GM21526 (cell line): ENCODE data around the gene GRIK4.
"Not testable (repeated sequence)": the region's sequence is repeated elsewhere in the genome, so short reads cannot be mapped to it uniquely, and the experiment has no call there.

ENCODE experiments used
- ATAC-seq: cut with Tn5 transposase; IDR thresholded peaks from one replicate; pipeline ENCODE4 v1.9.1; 2021; ENCODE audit warnings: moderate library complexity; ENCODE audit not compliant: unreplicated experiment, low FRiP score

GRIK4 gene

GRCh38 chr11:120599816-120600420 lies 88.4 kb downstream of the GRIK4 start:
- ATAC-seq = no peak

DNA sequence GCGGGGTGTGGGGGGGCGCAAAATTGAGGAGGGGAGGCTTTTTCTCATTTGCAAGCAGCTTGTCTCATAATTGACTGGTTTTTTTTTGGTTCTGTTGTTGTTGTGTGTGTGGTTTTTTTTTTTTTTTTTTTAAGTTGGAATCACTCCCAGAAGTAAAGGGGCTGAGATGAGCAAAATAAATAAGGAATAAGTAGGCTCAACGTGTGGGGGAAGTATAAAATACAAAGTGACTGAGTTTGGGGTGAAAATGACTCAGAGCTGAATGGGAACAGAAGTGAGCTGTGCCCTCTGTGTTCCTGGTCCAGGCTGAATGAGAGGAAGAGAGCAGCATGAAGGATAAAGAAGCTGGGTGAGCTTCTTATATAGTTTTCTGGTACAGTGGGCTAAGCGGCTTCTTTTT lies 90.0 kb downstream of the GRIK4 start:
- no peak for ATAC-seq

DNA sequence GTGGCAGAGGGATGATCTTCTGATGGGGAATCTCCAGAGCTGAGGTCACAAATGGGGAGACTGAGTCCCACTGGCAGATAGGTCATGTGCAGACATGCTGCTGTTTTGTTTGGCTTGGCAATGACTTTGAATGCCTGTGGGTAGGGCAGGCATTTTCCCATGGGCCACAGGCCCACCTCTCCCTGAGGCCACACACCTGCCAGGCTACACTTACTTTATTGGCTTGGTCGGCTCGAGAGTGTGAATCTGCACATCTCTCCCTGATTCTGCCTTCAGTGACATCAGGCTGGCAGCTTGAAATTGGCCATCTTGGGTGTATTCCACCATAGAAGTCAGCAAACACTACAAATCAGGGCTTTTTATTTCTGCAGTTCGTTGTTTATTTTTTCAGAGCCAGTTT lies 91.5 kb downstream of the GRIK4 start:
- ATAC-seq = no peak

GRCh38 chr11:120605469-120605868 lies 93.9 kb downstream of the GRIK4 start:
- no peak for ATAC-seq

DNA sequence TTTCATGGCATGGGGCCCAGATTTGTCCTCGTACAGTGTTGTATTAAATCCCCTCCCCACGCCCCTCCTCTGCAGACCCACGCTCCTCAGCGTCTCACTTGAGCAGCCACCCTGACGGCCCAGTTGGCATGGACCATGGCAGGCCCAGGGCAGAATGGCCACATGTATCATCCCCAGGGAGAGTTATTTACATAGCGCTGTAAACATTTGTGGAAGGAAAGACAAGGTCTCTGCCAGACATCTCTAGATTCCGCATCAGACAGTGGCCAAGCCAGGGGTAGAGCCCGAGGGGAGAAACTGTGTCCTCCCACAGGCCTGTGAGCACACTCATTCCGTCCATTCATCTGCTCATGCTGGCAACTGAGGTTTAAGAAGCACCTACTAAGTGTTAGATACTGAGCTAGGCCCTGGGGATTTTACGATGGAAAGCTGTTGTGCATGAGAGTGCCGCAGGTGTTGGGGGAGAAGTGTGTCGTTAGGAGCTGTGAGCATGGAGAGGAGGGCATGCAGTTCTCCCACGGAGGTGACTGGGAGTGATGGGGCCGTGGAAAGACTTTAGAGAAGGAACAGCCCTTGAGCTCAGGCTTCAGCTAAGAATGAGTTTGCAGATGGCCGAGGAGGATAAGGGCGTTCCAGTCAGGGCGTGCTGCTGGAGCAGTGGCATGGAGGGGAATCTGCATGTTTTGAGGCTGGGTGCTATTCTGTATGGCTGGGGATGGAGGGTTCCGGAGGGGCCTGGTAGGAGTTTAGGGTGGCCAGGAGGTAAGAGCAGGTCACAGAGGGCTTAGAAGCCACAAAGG lies 94.9 kb downstream of the GRIK4 start:
- no peak for ATAC-seq

DNA sequence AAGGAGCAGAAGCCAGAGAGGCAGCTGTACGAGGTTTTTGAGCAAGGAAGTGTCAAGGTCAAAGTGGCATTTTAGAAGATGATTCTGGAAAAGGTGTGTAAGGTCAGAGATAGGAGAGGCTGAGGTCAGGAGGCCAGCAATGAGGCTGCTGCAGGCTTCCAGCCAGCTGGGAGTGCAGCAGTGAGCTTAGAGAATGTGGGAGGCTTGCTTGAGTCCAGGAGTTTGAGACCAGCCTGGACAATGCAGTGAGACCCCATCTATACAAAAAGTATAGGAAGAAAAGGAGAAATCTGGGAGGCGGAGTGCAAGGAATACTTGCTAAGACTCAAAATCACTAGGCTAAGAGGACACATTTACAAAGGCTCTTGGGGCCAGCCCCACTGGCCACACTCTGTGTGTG lies 96.5 kb downstream of the GRIK4 start:
- no peak for ATAC-seq

DNA sequence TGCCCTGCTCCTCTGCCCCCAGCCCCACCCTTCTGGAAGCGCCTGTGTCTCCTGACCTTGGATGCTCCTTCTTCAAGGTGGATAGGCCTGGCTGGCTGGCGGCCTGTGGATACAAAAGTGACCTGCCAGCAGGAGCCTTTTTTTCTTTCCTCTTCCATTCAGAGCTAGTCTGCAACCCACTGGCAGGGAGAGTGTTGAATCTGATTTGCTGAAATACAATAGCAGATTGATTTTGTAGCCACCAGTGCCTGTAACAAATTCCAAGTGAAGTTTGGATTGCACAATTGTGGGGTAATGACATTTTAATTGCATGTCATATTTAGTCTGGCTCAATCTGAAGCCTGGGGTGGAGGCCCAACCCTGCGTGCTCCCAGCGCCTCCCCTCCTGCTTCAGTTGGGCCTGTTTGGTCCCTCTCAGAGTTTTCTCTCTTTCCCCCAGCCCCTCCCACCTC lies 97.2 kb downstream of the GRIK4 start:
- no peak for ATAC-seq

- no peak for ATAC-seq
Observed at GRCh38 chr11:120610111-120610510, 98.6 kb downstream of the GRIK4 start.

- no peak for ATAC-seq
Observed at GRCh38 chr11:120611581-120611980, 100.0 kb downstream of the GRIK4 start.

DNA sequence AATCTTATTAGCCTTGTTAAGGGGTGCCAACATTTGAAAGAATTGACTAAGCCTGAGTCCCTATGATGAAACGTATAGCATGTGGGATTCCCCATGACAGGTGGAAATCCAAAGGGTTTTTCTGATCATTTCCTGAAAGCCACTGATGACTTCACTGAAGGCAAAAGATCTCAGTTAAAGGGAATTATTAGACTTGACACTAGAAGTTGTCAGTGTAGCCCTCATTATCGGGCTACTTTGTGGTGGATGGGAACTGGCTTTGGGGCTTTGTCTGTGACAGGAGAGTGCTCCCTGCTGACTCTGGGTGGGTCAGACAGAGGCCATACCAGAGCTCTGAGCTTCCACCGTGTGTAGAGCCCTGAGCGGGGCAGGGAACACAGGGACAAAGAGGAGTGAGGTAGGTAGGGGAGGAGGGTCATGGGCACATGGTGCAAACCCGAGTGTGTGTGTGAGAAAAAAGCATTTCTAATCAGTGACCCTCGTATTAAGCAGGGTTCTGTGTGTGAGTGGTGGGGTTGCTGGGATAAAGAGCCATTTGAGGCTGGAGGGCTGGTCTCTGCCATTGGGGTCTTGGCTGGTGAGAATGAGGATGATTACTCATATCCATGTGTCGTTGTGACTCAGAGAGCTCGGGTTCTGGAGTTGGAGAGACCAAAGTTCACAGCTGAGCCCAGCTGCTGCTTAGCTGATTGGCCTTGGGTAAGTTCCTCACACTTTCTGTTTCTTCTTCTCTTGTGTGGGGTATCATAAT lies 101.1 kb downstream of the GRIK4 start:
- ATAC-seq = peak; percentile 85

GRCh38 chr11:120613264-120614226 lies 102.0 kb downstream of the GRIK4 start:
- ATAC-seq = peak; percentile 57

DNA sequence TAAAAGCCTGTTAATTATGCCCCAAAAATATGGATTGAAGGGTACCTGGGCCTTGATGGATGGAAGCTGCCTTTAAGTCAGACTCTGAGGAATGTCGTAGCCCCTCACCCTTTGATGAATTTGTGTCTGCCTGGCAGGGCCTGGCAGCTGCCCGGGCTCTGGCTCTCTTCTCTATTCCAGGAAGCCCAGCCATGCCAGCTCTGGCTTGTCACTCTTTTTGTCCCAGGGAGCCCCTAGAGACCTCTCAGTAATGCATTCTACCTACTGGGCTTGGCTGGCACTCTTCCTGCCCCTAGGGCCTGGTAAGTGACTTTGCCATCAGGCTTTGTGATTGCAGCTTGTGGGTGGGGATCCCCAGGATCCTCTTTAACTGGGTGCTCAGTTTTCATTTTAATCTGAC lies 103.8 kb downstream of the GRIK4 start:
- no peak for ATAC-seq

- no peak for ATAC-seq
Observed at GRCh38 chr11:120618399-120618798, 106.9 kb downstream of the GRIK4 start.

GRCh38 chr11:120622189-120622875 lies 110.8 kb downstream of the GRIK4 start:
- no peak for ATAC-seq

DNA sequence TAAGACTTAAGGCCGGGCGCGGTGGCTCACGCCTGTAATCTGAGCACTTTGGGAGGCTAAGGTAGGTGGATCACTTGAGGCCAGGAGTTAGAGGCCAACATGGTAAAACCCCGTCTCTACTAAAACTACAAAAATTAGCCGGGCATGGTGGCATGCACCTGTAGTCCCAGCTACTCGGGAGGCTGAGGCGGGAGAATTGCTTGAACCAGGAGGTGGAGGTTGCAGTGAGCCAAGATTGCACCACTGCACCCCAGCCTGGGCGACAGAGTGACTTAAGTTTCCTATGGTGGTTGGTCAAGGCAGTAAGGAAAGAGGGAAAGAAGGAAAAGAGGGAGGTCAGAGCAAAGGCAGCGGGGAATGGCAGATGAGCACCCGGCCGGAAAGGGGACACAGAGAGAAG lies 113.4 kb downstream of the GRIK4 start:
- ATAC-seq = not testable (repeated sequence)

- no peak for ATAC-seq
Observed at GRCh38 chr11:120625565-120625964, 114.0 kb downstream of the GRIK4 start.

DNA sequence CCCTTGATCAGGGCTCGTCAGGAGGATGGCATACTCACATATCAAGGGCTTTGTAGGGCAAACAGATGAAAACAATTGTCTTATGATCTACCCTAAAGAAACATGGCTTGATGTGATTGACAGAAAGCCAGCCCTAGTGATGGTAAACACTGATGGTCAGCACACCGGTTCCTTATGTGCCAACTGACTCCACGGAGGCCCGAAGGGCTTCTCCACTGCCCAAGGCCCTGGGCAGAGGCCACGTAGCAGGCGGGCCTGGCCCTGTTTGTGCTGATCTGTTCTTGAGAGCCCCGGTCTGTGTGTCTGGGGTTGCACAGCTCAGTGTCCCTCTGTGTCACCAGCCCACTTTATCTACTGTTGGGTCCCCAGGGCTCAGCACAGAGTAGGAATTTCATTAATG lies 115.2 kb downstream of the GRIK4 start:
- no peak for ATAC-seq

- no peak for ATAC-seq
Observed at GRCh38 chr11:120627327-120628163, 116.0 kb downstream of the GRIK4 start.
